NCI-H1092 treated with DMSO at 0.1 percent for 48 hours (cell line): ENCODE data around the gene RACGAP1.

Experiments
- DNase-seq: peaks from one replicate; lab custom pipeline; 2025; lab: John Stamatoyannopoulos, UW

RACGAP1 gene

DNA sequence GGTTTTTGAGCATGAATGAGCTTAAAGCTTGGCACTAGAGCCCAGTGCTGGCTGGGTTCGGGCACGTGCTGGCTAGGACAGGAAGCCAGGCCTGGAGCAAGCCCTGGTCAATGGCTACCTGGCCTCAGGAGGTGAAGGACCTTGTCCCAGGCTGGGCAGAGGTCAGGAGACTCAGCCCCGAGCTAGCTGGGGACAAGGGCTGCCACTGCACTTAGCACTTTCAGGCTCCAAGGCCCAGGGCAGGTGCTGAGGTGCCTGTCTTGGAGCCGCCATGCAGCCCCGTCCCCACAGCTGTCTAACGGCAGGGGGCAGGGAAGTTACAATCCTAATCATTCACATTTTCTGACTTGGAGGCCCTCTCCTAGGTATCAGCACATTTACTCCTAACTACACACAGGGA lies 56.8 kb downstream of the RACGAP1 start:
- DNase-seq, result no peak

DNA sequence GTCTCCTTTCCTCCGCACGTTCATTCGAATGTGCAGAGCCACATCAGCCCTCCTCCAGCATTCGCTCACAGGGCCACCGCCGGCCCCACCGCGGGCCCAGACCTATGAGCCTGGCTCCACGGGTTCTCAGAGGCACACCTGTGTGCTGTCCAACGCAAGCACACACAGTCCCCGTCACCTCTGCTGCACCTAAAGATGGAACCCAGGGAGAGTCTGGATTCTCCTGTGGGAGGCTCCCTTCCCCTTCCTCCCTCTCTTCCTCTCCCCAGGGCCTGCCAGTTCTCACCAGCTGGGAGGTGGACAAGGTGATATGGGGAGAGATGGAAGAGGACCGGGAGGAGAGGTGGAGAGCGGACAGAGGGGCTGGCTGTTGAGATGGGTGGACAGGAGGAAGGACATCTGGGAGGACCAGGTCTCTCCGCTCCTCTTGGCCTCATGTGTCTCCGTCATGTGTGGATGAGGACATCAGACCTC lies 57.5 kb downstream of the RACGAP1 start:
- no peak for DNase-seq

DNA sequence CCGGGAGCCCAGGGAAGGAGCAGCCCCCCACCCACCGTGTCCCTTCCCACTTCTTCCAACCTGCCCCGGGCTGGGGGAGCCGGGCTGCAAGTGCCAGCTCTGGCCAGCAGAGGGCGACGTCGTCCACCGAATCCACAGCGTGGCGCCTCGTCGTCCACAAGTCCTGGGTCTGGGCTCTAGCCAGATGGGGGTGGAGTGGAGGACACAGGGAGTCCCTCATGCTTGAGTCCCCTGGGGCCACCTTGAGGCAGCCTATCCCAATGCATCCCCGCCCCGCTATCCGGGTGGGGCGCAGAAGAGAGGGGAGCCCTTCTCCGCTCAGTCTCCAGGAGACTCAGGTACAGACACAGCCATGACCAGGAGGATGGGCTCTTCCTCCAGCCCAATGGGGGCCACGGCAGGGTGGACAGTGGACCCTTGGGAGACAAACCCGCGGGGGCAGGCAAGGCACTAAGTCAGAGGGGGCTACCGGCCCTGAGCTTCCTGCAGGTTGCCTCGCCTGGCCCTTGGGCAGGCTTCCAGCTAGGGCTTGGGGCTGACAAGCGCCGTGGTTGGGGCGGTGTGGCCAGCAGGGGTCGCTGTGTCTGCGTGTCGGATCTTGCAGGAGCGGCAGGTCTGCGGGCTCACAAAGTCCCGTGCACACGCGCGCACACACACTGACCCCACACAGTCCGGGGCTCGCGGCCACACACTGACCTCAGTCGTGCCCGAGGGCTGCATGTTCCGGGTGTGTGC lies 58.1 kb downstream of the RACGAP1 start:
- DNase-seq, result peak; percentile 81

DNA sequence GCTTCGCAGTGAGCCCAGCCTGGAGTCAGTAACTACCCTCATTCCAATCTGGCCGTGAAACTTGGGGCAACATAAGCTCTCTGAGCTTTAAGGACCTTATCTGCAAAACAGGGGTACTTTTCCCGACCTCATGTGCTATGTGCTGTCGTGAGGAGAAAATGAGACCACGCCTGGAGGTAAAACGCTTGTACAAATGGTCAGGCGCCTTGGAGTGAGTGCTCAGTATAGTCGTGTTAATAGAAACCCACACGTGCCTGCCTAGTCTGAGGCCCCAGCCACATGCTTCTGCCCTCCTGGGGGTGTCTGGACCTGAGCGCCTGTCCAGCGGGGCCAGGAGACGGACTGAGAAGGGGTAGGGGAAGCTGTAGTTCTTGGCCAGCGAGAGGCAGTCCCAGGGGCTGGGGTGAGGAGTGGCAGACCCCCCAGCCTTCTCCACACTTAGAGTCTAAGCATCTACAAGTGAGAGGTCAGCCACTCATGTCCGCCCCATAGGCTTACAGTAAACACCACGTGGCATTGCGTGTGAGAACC lies 58.7 kb downstream of the RACGAP1 start:
- no peak for DNase-seq

DNA sequence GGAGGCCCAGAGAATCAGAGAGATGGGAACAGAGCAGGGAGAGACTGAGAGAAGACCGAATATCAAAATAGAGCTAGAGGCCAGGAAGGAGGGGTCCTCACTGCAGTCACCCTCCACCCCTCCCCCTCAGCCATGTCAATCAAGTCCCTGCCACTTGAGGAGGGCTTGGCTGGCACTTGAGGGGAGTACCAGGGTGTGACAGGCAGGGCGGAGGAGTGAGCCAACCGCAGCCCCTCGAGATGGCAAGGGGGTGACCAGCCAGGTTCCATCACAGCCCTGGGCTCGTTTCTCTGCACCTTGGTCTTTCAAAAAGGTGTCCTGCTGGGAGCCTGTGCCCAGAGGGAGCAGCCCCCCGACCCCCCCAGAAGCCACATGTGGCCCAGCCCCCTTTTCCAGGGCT lies 59.5 kb downstream of the RACGAP1 start:
- DNase-seq, result no peak

DNA sequence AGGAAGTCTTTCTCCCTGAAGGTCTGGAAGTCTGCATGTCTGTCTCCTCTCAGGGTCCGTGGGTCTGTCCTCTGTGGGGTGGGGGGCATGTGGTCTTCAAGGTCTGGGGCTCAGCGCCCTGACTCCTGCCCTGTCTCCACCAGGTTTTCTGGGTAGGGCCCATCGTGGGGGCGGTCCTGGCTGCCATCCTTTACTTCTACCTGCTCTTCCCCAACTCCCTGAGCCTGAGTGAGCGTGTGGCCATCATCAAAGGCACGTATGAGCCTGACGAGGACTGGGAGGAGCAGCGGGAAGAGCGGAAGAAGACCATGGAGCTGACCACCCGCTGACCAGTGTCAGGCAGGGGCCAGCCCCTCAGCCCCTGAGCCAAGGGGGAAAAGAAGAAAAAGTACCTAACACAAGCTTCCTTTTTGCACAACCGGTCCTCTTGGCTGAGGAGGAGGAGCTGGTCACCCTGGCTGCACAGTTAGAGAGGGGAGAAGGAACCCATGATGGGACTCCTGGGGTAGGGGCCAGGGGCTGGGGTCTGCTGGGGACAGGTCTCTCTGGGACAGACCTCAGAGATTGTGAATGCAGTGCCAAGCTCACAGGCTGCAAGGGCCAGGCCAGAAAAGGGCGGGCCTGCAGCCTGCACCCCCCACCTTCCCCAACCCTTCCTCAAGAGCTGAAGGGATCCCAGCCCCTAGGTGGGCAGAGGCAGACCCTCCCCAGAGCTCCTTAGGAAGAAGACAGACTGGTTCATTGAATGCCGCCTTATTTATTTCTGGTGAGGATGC lies 60.3 kb downstream of the RACGAP1 start:
- DNase-seq, result no peak

DNA sequence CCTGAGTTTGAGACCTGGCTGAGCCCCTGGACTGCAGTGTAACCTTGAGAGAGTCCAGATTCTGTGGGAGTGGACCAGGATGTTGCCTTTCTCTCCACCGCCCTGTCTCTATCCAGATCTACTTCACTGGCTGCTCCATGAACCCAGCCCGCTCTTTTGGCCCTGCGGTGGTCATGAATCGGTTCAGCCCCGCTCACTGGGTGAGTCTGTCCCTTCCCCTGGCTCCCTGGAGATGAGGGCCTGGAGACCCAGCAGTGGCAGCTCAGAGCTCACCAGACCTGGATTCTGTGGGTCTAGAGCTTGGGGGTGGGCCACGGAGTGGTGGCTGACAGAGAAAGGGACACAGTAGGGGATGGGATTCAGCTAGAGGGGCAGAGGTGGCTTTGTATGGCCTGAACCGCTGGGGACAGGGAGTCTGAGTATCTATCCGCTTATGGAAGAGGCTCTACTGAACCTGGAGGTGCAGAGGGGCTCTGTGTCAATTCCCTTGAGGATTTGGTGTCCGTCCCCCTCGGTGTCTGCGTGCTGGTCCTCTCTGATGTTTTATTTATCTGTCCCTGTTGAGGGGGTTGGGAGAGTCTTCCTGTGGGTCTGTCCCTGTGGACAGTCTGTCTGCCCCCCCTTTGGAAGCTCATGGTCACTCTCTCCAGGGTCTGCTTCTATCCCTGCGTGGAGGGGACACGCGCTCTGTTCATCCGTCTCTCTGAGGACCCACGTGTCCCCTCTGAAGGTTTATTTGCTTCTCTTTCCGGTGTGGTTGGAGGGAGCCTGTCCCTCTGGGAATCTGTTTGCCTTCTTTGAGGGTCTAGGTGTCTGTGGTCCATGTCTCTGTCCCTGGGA lies 61.1 kb downstream of the RACGAP1 start:
- DNase-seq, result no peak

DNA sequence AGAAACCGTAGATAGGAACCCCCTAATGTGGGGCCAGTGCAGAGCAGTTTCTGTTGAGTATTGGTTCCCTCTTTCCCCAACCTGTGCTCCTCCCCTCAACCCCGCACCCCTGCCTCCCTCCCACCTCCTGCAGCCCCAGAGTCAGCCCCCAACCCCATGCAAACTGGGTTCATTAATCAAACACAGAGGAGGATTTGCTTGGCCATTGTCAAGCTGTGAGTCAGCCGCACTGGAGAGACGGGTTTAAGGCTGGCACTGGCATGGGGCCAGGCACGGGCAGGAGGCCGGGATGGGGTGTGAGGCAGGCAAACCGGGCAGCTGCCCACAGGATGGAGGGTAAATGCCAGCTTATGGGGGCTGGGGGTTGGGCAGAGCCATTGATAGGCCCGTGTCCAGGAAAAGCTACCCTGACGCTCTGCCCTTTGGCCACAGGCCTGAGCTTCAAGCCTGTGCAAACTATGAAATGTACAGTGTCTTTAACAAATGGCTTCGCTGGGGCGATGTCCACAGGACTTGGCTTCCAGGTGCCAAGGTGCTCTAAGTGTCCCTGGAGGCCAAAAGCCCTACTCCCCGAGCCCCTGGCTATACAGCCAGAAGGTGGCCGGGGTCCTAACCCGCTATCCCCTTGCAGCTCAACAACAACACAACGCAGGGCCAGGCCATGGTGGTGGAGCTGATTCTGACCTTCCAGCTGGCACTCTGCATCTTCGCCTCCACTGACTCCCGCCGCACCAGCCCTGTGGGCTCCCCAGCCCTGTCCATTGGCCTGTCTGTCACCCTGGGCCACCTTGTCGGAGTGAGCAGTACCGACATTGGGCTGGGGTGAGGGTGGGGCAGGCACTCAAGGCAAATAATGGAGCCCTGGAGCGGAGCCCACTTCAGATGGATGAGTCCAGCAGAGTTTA lies 62.2 kb downstream of the RACGAP1 start:
- DNase-seq, result peak; percentile 49

DNA sequence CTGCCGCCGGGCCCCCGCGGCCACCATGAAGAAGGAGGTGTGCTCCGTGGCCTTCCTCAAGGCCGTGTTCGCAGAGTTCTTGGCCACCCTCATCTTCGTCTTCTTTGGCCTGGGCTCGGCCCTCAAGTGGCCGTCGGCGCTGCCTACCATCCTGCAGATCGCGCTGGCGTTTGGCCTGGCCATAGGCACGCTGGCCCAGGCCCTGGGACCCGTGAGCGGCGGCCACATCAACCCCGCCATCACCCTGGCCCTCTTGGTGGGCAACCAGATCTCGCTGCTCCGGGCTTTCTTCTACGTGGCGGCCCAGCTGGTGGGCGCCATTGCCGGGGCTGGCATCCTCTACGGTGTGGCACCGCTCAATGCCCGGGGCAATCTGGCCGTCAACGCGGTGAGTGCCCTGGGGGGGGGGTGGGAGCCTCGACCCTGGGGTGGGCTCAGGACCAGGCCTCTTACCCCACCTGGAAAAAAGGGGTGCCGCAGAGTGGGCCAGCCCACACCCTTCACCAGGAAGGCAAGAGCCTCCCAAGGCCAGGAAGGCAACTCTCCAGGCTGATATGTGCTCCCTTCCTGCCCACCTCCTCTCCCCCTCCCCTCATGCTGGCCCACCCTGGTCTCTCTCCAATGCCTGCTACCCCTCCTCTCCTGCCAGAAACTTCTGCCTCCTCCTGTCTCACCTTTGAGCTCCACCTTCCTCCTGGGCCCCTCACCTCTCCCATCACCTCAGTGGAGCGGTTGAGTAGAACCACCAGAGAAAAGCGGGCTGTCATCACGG lies 63.1 kb downstream of the RACGAP1 start:
- DNase-seq, result no peak

DNA sequence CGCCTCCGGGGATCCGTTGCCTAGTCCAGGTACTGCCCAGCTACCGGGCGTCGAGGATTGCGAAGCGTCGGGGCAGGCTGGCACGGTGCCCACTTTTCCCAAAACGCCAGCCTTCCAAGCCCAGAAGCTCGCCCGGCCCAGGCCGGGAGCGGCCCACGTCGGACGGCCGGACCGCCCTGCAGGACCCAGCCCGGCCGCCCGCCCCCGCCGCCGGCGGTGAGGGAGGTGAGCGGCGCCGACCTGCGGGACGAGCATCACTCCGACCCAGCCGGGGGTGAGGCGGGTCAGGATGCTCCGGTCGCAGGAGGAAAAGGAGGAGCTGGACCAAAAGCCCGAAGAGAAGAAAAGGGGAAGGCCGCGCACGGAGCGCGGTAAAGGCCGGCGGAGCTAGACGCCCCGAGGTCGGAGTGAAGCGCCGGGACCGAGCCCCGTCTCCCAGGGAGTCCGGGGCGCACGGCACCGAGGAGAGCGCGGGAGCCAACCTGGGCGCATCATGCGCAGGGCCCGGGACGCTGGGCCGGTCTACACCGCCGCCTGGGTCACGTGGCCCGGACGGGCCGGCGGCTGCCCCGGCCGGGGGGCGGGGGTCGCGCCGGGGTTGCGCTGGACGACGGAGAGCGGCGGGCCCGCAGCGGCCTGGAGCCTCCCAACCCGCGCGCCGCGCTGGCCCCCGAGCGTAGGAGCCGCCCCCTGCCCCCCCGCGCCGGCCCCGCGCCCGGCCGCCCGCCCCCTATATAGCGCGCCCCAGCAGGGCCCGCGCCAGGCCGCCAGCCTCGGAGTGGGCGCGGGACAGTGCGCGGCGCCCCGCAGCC lies 64.0 kb downstream of the RACGAP1 start, which contains the start of gene AQP5:
Gene AQP5, plus strand, starts transcription at position 762 of the 812 bp plus-strand sequence. CDS start 146 bp downstream, outside the sequence.
- DNase-seq, result no peak

DNA sequence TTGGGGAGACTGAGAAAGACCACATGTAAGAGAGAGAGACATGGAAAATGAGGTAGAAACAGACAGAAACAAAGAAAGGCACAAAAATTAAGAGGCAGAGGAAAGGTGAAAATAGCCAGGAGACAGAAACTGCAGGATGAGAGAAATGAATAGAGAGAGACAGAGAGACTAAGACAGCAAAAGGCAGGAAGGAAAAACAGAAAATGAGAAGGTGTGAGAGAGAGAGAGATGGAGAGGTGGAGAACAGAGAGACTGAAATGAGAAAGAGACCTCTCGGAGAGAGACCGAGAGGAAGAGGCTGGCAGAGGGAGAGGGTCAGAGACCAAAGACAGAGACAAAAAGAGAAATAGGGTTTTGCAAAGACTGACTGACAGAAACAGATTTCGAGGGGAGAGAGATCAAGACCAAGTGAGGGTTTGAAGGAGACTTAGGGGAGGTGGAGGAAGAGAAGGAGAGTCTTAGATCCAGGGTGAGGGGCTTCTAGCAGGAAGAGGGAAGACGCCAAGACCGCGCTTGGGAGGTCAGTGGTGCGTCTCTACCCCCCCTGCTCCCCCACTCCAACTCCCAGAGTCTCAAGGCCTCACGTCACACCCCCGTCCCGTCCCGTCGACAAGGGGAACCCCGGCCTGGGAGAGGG lies 64.7 kb downstream of the RACGAP1 start:
- DNase-seq, result no peak

DNA sequence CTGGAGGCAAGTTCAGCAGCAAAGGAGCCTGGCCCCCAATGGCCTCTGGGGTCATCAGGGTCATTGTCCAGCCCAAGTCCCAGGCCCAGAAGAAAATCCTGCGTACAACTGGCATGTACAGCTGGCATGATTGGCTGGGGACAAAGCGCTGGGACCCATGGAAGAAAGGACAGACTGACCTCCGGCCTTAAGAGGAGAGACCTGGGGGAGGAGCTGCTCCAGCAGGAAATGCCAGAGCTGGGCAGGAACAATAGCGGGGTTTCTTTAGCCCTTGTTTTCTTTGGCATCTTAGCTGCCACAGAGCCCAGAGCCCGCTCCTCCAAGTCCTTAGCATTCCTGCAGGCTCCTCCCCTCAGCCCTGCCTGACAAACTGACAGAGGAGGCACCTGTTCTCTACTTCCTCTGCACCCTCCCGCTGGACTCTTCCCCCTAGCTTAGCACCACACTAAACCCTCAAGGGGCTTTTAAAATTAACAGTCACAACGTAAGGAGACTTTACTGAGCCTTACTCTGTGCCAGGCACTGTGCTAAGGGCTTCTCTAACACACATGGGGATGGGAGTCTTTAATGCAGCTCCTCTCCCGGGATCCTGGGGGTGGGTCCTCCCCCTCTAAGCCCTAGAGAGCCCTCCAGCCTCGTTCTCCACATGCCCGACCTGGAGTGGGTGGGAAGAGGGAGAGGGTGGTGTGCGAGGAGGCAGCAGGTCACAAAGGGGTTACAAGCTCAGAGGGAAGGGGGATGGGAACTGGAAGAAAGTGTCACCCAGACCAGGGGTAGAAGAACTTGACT lies 65.4 kb downstream of the RACGAP1 start:
- no peak for DNase-seq

DNA sequence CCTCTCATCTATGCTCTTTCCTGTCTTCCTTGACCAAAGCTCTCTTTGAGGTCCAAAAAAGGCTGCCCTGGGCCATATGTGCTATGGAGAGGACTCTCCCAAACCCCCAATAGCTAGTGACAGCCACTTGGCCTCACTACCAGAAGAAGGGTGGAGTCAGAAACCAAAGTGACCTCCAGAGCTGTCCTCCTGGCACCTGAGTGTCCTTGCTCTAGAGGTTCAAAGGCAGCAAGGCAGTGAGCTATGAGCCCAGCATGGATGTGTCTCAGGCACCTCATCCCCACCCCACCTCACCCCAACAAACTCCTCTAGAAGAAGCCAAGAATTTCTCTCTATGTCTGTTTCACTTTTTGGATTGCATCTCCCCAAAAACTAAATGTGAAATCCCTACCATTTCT lies 67.7 kb downstream of the RACGAP1 start:
- no peak for DNase-seq

DNA sequence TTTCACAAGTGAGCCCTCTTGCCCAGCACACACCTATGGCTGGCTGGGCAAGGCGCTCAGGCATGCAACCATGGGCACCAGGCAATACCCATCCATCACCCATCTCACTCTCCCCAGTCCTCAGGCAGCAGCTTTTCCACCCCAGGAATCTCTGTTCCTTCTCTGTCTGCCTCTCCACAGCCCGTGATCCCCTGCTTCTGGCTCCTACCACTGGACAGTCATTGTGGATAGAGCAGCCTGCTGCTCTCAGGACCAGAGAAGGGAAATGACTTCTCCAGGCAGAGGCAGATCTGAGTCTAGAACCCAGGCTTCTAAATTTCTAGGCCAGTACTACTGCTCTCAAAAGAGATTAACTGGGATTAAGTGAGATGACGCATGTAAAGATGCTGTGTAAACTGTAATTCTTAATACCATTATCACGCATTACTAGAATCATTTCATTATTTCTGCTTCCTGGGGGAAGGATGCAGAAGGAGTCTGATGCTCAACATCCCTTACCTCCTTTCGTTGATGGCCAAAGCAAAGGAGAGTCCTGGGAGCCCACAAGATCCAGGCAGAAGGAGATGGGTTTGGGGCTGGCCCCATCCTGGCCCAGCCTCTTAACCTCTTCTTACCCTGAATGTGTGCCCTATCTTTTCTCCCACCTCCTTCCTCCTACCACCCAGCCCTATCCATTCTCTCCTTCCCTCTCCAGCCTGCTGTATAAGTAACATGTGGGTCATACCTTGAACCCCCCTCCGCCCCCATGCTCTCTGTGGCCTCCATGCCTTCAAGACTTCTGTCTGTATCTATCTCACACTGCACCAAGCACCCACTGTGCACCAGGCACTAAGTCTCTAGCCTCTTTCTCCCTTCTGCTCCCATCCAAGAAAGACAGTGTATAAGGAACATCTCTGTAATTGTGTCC lies 68.4 kb downstream of the RACGAP1 start:
- DNase-seq, result no peak

DNA sequence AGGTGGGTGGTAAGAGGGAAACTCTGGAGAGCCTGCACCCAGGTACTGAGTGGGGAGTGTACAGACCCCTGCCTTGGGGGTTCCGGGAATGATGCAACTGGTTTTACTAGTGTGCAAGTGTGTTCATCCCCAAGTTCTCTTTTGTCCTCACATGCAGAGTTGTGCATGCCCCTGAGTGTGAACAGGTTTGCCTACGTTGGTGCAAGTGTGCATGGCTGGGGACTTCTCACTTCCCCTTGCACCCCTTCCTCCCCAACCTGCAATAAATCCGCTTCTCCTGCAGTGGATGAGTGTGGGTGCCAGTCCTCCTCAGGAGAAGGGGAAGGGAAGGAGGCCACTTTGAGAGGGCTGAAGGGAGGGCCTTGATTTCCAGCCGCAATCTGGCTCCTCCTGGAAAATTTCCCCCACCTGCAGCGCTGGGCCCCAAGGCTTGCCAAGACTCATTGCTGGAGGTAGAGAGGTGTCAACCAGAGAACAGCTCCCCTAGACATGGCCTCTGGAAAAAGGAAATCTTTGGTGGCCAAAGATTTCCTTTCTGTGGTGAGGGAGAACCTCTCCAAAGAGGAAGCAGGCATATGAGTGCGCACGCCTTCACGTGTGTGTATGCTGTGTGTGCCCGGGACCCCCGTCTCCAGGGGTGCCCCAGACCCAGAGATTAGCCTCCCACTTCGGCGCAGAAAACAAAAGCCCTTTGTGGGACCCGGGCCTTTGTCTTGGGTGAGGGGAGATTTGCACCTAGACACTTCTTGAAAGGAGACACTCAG lies 69.2 kb downstream of the RACGAP1 start:
- DNase-seq, result no peak
